ENCODE measurements around the gene LANCL2.
"Not testable (repeated sequence)": the region's sequence is repeated elsewhere in the genome, so short reads cannot be mapped to it uniquely, and the experiment has no call there.

Gene LANCL2

GRCh38 chr7:55362927-55363326 lies 2.2 kb upstream of the LANCL2 start:
- DNase-seq: no peak

- DNase-seq: no peak
Measured at GRCh38 chr7:55363386-55364170, 1.6 kb upstream of the LANCL2 start.

GRCh38 chr7:55365675-55366460 lies 731 bp downstream of the LANCL2 start:
- DNase-seq: peak; percentile 94

- DNase-seq: peak; percentile 64
Measured at GRCh38 chr7:55366461-55367070, 1.4 kb downstream of the LANCL2 start.

- DNase-seq: no peak
Measured at GRCh38 chr7:55367283-55367840, 2.2 kb downstream of the LANCL2 start.

GRCh38 chr7:55369427-55370400 lies 4.6 kb downstream of the LANCL2 start:
- DNase-seq: no peak

GRCh38 chr7:55374213-55374612 lies 9.1 kb downstream of the LANCL2 start:
- DNase-seq: no peak

- DNase-seq: no peak
Measured at GRCh38 chr7:55375237-55375636, 10.1 kb downstream of the LANCL2 start.

GRCh38 chr7:55377162-55377817 lies 12.2 kb downstream of the LANCL2 start:
- no peak for DNase-seq

- peak; percentile 33 for DNase-seq
Measured at GRCh38 chr7:55379285-55379684, 14.1 kb downstream of the LANCL2 start.

- DNase-seq: no peak
Measured at GRCh38 chr7:55381189-55381588, 16.1 kb downstream of the LANCL2 start.

GRCh38 chr7:55381696-55382095 lies 16.6 kb downstream of the LANCL2 start:
- no peak for DNase-seq

GRCh38 chr7:55382251-55382650 lies 17.1 kb downstream of the LANCL2 start:
- no peak for DNase-seq

GRCh38 chr7:55386541-55386940 lies 21.4 kb downstream of the LANCL2 start:
- no peak for DNase-seq

- peak; percentile 56 for DNase-seq
Measured at GRCh38 chr7:55387062-55387965, 22.2 kb downstream of the LANCL2 start.

GRCh38 chr7:55396233-55396785 lies 31.2 kb downstream of the LANCL2 start:
- DNase-seq: no peak

GRCh38 chr7:55397617-55398016 lies 32.5 kb downstream of the LANCL2 start:
- DNase-seq: no peak

GRCh38 chr7:55400191-55400590 lies 35.1 kb downstream of the LANCL2 start:
- DNase-seq: no peak

GRCh38 chr7:55402506-55402905 lies 37.4 kb downstream of the LANCL2 start:
- DNase-seq: not testable (repeated sequence)

- DNase-seq: no peak
Measured at GRCh38 chr7:55405856-55406541, 40.9 kb downstream of the LANCL2 start.
